Thymus (tissue), 11 donors: ENCODE measurements around the gene IGFL3. TPM values are rescaled to one million over a fixed set of nuclear protein-coding genes. Genes with fewer than 3 reads are reported as not detected.
"Not testable (repeated sequence)": the region's sequence is repeated elsewhere in the genome, so short reads cannot be mapped to it uniquely, and the experiment has no call there.

Experiments used
- DNase-seq, 9 donors: peaks; one replicate each; pipeline ENCODE4 v3.0.0-alpha.2; 2013; ENCODE audit warnings: low spot score in 9 of 9, low read depth in 6 of 9, missing footprints in 1 of 9
- H3K27ac ChIP-seq, 2 donors: one replicate each; pipeline ENCODE4 v1.5.1; 2013; ENCODE audit warnings: control low read depth in 1 of 2, low read depth in 1 of 2, low read length in 1 of 2, mild to moderate bottlenecking in 1 of 2, moderate library complexity in 1 of 2
- H3K27me3 ChIP-seq, 2 donors: one replicate each; pipeline ENCODE4 v1.5.1; 2013; ENCODE audit warnings: low read length in 1 of 2; ENCODE audit not compliant: control insufficient read depth in 2 of 2, insufficient read depth in 1 of 2
- H3K36me3 ChIP-seq, 2 donors: one replicate each; pipeline ENCODE4 v1.5.1; 2013; ENCODE audit warnings: low read length in 1 of 2, mild to moderate bottlenecking in 1 of 2, moderate library complexity in 1 of 2; ENCODE audit not compliant: control insufficient read depth in 2 of 2, insufficient read depth in 2 of 2
- H3K4me1 ChIP-seq, 2 donors: one replicate each; pipeline ENCODE4 v1.5.1; 2013; ENCODE audit warnings: low read length in 2 of 2; ENCODE audit not compliant: control insufficient read depth in 2 of 2, insufficient read depth in 2 of 2
- H3K4me3 ChIP-seq, 2 donors: one replicate each; pipeline ENCODE4 v1.5.1; 2013; ENCODE audit warnings: low read length in 2 of 2, control low read depth in 1 of 2, mild to moderate bottlenecking in 1 of 2
- H3K9me3 ChIP-seq, 2 donors: one replicate each; pipeline ENCODE4 v1.5.1; 2013; ENCODE audit warnings: low read length in 1 of 2, mild to moderate bottlenecking in 1 of 2; ENCODE audit not compliant: control insufficient read depth in 2 of 2, insufficient read depth in 1 of 2
- WGBS: extraction: QIAGEN DNeasy Blood & Tissue Kit; methylation state at CpG from one replicate; pipeline ENCODE4 v1.1.7; 2013; 5-methylcytosine and 5-hydroxymethylcytosine counted together
- polyA plus RNA-seq: library from polyadenylated mRNA; stranded (reverse); fragments of 200-250 nt; gene quantifications from one replicate; pipeline ENCODE4 v1.2.3, GENCODE V29; 2013
- total RNA-seq: library from RNA; stranded (reverse); fragments of 120-200 nt; gene quantifications from one replicate; pipeline ENCODE4 v1.2.4, GENCODE V29; 2013
- donor health status: healthy.

IGFL3 gene
- total and polyA plus RNA-seq, 2 donors: 0.66 TPM; not detected in 1

DNA sequence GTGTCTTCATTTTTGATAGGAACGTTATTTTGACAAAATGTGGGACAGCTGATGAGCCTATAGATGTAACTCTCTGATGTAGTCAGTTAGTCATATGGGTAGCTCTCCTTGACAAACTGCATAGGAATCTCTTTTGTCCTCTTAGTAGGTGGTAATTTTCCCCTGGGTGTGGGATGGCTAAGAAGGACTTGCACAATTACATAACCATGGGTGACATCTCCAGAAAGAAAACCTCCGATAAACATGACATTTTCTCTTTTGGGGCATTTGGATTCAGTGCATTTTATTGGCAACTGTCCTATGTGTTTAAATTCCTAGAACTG, 41.8 kb downstream of the IGFL3 start:
- Histone ChIP-seq H3K9me3 (peaks cover 4 to 18% of the 10 kb centered on the region in 2 donors), H3K36me3 (no peaks in the 10 kb centered on the region), H3K4me1 (no peaks in the 10 kb centered on the region), H3K27ac (no peak overlapping the region), H3K27me3 (peaks cover 7 to 19% of the 10 kb centered on the region in 2 donors), H3K4me3 (no peak overlapping the region)
- WGBS: 55% methylated on average over 2 of the region's 2 CpGs
- DNase-seq: no peak

DNA sequence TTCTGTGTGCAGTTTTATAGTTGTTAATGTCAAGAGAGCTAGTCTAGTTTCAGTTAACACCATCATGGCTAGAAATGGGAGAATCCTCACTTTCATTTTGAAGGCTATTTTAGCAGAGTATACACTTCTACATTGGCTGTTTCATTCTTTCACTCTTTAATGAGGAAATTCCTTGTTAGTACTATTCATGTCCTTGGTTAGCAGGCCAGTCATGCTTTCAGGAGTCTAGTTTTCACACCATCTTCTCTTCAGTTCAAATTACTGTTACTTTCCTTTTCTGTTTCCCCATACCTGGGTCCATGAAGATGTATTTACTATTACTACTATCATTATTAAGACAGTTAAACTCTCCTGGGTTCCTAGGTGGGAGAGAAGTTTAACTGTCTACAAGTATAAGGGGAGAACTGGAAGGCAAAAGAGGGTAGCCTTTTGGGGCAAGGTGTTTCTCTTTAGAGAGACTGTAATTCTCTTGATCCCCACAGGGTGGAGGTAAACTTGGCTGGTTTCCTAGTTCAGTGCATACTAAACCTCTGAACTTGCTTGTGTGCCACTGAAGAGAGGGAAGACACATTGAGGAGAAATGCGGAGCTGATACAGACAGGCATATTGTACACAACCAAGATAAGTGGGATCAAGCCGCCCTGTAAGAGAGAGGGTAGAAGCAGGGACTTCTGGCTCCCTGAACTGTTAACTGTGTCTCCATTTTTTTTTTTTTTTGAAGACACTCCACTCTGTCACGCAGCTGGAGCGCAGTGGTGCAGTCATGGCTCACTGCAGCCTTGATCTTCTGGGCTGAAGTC, 42.4 kb downstream of the IGFL3 start:
- H3K4me1 ChIP-seq: no peaks in the 10 kb centered on the region
- H3K9me3 ChIP-seq: peaks cover 6 to 21% of the 10 kb centered on the region in 2 donors
- DNase-seq: no peak
- H3K27me3 ChIP-seq: peaks cover 13 to 25% of the 10 kb centered on the region in 2 donors
- WGBS: 60% methylated on average over 4 of the region's 4 CpGs
- no peak overlapping the region for H3K27ac ChIP-seq
- no peak overlapping the region for H3K4me3 ChIP-seq
- no peaks in the 10 kb centered on the region for H3K36me3 ChIP-seq

DNA sequence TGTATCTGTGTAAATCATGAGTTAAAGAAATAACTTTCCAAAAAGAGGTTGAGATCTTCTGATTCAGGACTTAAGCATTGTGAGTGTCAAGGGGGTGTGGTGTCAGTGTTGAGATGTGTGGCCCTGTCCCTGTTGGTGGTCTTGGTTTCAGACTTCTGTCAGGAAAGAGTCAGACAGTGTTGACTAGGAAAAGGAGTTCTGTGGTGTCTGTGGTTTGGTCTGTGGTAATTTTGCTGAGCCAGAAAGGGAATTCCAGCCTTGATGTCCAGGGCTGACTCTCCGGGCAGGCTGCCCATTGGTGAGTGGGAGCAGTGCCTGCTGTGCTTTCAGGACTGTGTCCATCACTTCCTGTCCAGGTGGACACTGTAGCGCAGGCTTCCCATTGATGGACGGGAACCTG, 43.9 kb downstream of the IGFL3 start:
- peaks cover 19 to 40% of the 10 kb centered on the region in 2 donors for H3K27me3 ChIP-seq
- DNase-seq: no peak
- 67% methylated on average over 3 of the region's 3 CpGs for WGBS

DNA sequence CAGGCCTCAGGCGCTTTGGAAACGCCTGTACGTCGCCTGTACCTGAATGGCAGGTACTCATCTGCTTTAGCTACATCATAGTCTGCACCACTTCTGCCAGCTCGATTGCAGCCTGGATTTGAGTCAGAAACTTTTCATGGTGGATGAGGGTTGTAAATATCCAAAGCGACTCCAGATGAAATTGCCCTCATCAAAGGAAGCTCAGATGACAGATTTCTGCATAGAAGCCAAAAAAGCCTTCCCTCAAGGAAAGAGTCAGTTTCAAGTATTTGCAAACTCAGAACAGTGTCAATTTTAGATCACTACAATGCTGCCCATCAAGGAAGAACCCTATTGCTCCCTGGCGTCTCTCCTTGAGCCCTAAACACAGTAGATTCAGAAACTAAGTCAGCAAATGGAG, 44.9 kb downstream of the IGFL3 start:
- no peak for DNase-seq
- peaks cover 23 to 45% of the 10 kb centered on the region in 2 donors for H3K27me3 ChIP-seq
- H3K27ac ChIP-seq: peak overlapping the region; percentile 64 to 72
- no peaks in the 10 kb centered on the region for H3K36me3 ChIP-seq
- no peak overlapping the region for H3K4me3 ChIP-seq
- no peaks in the 10 kb centered on the region for H3K4me1 ChIP-seq
- WGBS: 85% methylated on average over 7 of the region's 7 CpGs
- H3K9me3 ChIP-seq: peaks cover 7 to 19% of the 10 kb centered on the region in 2 donors

More for the DNA sequence above, 43.9 kb downstream of the IGFL3 start:
- Histone ChIP-seq H3K27ac (no peak overlapping the region), H3K4me1 (no peaks in the 10 kb centered on the region), H3K9me3 (peaks cover 7 to 19% of the 10 kb centered on the region in 2 donors), H3K36me3 (no peaks in the 10 kb centered on the region), H3K4me3 (no peak overlapping the region)

DNA sequence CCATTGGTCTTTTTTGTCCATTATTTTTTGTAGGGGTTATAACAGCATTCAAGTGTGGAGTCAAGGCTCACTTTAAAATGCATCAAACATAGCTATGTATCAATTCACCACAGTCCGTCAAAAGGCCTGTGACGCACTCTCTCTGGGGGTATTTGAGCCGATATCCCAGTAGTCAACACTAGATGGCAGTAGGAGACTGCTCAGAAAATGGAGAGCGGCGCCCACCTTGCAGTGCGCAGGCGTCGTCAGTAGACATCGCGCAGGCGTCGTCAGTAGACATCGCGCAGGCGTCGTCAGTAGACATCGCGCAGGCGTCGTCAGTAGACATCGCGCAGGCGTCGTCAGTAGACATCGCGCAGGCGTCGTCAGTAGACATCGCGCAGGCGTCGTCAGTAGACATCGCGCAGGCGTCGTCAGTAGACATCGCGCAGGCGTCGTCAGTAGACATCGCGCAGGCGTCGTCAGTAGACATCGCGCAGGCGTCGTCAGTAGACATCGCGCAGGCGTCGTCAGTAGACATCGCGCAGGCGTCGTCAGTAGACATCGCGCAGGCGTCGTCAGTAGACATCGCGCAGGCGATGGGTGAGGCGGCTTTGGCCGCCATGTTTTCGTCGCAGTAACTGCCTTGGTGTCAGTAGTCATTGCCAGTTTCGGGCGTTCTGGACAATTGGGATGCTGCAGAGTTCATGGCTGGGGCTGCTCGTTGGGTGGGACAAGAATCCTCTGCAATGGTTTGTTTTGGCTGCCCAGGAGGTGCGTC, 45.7 kb downstream of the IGFL3 start:
- Histone ChIP-seq H3K27ac (peak overlapping the region; percentile 72 to 92), H3K27me3 (peaks cover 23 to 47% of the 10 kb centered on the region in 2 donors), H3K9me3 (peaks cover 7 to 19% of the 10 kb centered on the region in 2 donors)
- H3K4me3 ChIP-seq, H3K36me3 ChIP-seq, H3K4me1 ChIP-seq: not testable (repeated sequence)
- 37% methylated on average over 42 of the region's 71 CpGs for WGBS
- peak in 3 of 9 donors; percentile 2 to 24 (median 15) for DNase-seq

DNA sequence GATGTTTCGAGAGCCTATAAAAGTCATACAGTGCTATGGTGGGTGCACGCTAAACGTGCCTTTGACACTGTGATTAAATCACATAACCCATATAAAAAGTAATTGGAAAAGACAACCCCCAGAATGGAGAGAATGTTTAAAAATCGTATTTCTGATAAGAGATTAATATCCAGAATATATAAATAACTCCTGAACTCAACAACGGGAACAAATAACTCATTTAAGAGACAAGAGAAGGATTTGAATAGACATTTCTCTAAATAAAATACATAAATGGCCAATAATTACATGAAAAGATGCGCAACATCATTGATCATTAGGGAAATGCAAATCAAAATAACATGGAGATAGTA, 46.7 kb downstream of the IGFL3 start:
- no peak overlapping the region for H3K4me3 ChIP-seq
- H3K9me3 ChIP-seq: peaks cover 7 to 19% of the 10 kb centered on the region in 2 donors
- DNase-seq: no peak

DNA sequence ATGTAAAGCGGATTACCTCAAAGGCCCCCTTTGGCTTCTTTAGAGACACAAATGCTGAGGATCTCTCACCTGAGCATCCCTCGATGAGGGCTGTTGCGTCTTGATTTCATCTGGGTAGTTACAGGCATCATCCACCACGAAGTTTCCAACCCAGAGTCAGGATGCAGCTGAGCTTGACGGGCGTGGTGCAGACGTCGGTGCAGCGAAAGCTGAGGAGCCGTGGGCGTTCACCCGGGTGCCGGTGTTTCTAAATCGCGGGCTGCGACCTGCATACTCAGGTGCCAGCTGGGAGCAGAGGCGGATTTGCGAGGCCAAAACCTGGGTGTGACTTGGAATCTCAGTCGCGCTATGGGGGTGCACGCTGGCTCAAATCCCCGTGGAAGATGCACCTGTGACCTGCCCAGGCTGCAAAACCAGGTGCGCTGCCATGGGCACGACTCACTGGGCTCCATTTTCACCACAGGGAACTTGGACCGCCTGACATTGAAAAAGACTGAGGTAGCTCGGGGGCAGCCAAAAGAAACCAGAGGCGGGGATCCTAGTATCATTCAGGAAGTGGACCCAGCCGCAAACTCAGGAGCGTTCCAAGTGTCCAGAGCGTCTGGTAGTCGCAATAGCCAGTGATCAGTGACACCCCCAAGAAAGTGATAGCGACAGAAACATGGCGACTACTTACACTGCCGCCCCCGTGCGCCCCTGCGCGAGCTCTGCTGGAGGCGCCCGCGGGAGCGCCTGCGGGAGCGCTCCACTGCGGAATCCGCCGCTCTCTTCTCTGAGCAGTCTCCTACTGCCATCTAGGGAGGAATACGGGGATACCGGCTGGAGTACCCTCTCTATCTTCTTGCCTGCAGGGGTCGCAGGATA, 47.3 kb downstream of the IGFL3 start:
- no peaks in the 10 kb centered on the region for H3K4me1 ChIP-seq
- peak in 1 of 9 donors; percentile 23 for DNase-seq
- no peak overlapping the region for H3K4me3 ChIP-seq
- no peaks in the 10 kb centered on the region for H3K36me3 ChIP-seq
- WGBS: 8% methylated on average over 50 of the region's 50 CpGs
- H3K27me3 ChIP-seq: peaks cover 23 to 45% of the 10 kb centered on the region in 2 donors
- H3K9me3 ChIP-seq: peaks cover 7 to 19% of the 10 kb centered on the region in 2 donors
- H3K27ac ChIP-seq: no peak overlapping the region

More for the DNA sequence above, 46.7 kb downstream of the IGFL3 start:
- H3K4me1 ChIP-seq: no peaks in the 10 kb centered on the region
- WGBS: 25% methylated on average over 6 of the region's 6 CpGs
- no peak overlapping the region for H3K27ac ChIP-seq
- H3K27me3 ChIP-seq: peaks cover 23 to 47% of the 10 kb centered on the region in 2 donors
- no peaks in the 10 kb centered on the region for H3K36me3 ChIP-seq

DNA sequence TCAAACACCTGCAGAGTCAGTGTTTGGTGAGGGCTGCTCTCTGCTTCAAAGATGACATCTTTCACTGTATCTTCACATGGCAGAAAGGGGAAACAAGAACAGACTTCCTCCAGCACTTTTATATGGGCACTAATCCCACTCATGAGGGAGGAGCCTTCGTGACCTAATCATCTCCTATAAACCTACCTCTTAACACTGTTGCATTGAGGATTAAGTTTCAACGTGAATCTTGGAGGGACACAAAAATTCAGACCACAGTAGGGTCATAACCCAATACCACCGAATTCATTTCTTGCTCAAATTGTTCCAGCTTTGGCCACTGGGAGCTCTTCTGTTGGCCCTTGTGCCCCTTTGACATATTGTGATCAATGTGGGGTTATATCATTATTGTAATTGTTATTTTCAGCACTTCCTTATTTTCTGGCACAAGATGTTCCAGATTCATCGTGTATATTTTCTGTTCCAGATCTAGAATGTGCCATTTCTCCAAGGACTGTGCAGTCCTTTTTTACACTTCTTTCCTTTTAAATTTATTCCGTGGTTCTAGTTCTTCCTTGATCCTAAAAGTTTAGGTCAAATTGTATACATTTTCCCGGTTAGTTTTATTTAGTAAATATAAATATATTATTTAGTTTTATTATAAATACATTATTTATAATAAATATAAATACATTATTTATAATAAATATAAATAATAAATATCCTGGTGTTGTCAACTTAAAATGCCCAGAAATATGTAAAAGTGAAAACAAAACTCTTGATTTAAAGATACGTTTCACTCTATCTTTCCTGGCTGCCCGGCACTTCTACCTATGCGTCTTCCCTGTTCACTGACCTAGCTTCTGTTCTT, 48.2 kb downstream of the IGFL3 start:
- Histone ChIP-seq H3K9me3 (peaks cover 7 to 19% of the 10 kb centered on the region in 2 donors), H3K27me3 (peaks cover 23 to 45% of the 10 kb centered on the region in 2 donors), H3K36me3 (no peaks in the 10 kb centered on the region), H3K27ac (no peak overlapping the region), H3K4me1 (no peaks in the 10 kb centered on the region), H3K4me3 (no peak overlapping the region)
- 39% methylated on average over 9 of the region's 9 CpGs for WGBS
- DNase-seq: no peak
